Osteoblast (primary cell): ENCODE measurements around the gene JAK1. TPM values are rescaled to one million over a fixed set of nuclear protein-coding genes. Genes with fewer than 3 reads are reported as not detected.

ENCODE experiments used
- DNase-seq: peaks from one replicate; pipeline ENCODE4 v3.0.0; 2011; ENCODE audit warnings: low spot score, mixed read lengths; ENCODE audit not compliant: insufficient read length; ENCODE audit errors: missing footprints
- H2AFZ ChIP-seq: 2 replicates; pipeline ENCODE4 v1.6.0; 2011; ENCODE audit warnings: mild to moderate bottlenecking, low read length
- H3K27ac ChIP-seq: 2 replicates; pipeline ENCODE4 v1.5.1; 2011; ENCODE audit warnings: mild to moderate bottlenecking, low read depth, low read length, moderate library complexity
- H3K27me3 ChIP-seq: 2 replicates; pipeline ENCODE4 v1.6.0; 2012; ENCODE audit warnings: mild to moderate bottlenecking, control low read depth, inconsistent platforms, low read length, moderate library complexity; ENCODE audit not compliant: insufficient read depth
- H3K36me3 ChIP-seq: 2 replicates; pipeline ENCODE4 v1.5.1; 2011; ENCODE audit warnings: mild to moderate bottlenecking, low read length, control low read depth, moderate library complexity; ENCODE audit not compliant: insufficient read depth
- H3K4me1 ChIP-seq: 2 replicates; pipeline ENCODE4 v1.5.1; 2011; ENCODE audit warnings: mild to moderate bottlenecking, low read length, control low read depth, moderate library complexity; ENCODE audit not compliant: insufficient read depth
- H3K4me2 ChIP-seq: 2 replicates; pipeline ENCODE4 v1.6.0; 2011; ENCODE audit warnings: mild to moderate bottlenecking, low read length; ENCODE audit not compliant: insufficient read depth
- H3K4me3 ChIP-seq: fragments of 200-600 bp; sonication (generic); 3 replicates; pipeline ENCODE4 v1.5.1; 2012; ENCODE audit warnings: mild to moderate bottlenecking, low read length, inconsistent platforms; ENCODE audit not compliant: insufficient read depth
- H3K79me2 ChIP-seq: 2 replicates; pipeline ENCODE4 v1.6.0; 2012; ENCODE audit warnings: mild to moderate bottlenecking, low read length, control low read depth, inconsistent platforms; ENCODE audit not compliant: insufficient read depth
- H3K9me3 ChIP-seq: 2 replicates; pipeline ENCODE4 v1.5.1; 2011; ENCODE audit warnings: low read depth, low read length, control low read depth
- H4K20me1 ChIP-seq: 2 replicates; pipeline ENCODE4 v1.6.0; 2012; ENCODE audit warnings: mild to moderate bottlenecking, low read length, control low read depth; ENCODE audit not compliant: insufficient read depth
- CTCF ChIP-seq: IDR thresholded peaks from 2 replicates; pipeline ENCODE4 v1.5.1; 2011; ENCODE audit warnings: mild to moderate bottlenecking, low read depth, low read length, moderate library complexity; ENCODE audit errors: extremely low read depth
- total RNA-seq: library from RNA; depleted of rRNA; stranded (reverse); fragments of >200 nt; gene quantifications from 2 replicates; pipeline ENCODE4 v1.2.3, GENCODE V29; 2012

JAK1 gene
- total RNA-seq, 1 donor, result 197 TPM

DNA sequence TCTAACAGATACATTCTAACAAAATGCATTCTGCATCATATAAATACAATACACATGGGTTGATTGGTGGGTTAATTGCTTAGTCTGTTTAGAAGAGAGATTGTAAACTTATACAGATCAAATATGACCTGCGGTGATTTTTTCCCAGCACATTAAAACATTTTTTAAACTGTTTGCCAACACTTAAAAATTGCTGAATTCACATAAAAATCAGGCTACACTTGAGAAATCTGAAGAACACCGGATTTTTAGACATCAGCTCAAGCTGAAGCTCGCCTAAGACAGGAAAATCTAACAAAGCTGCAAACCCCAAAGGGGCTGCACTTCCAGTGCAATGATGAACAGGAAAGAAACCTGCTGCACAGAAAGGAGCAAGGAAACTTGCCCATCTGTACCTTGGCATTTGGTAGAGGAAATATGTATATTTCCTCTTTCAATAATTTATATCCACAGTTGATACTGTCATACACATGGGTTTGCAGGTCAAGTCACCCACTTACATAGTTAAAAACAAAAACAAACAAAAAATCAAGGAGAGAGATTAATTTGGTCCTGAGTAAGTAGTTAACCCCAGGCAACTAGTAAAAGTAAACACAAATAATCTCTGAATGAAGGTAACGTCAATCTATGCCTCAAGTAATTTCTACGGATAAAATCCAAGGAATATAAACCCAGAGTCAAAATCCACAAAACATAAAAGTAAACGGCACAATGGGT lies 30.4 kb upstream of the JAK1 start:
- Histone ChIP-seq H3K27ac (no peak overlapping the region), H4K20me1 (no peaks in the 10 kb centered on the region), H3K27me3 (no peaks in the 10 kb centered on the region), H3K4me2 (no peak overlapping the region), H3K4me3 (no peak overlapping the region), H2AFZ (no peak overlapping the region), H3K9me3 (no peaks in the 10 kb centered on the region), H3K4me1 (no peaks in the 10 kb centered on the region), H3K79me2 (no peaks in the 10 kb centered on the region), H3K36me3 (no peaks in the 10 kb centered on the region)
- DNase-seq, result no peak
- TF ChIP-seq CTCF, result no peak

- Histone ChIP-seq H4K20me1 (no peaks in the 10 kb centered on the region), H3K4me2 (no peak overlapping the region), H3K27ac (no peak overlapping the region), H3K79me2 (no peaks in the 10 kb centered on the region), H3K4me1 (no peaks in the 10 kb centered on the region), H2AFZ (no peak overlapping the region), H3K27me3 (no peaks in the 10 kb centered on the region), H3K9me3 (no peaks in the 10 kb centered on the region), H3K36me3 (no peaks in the 10 kb centered on the region), H3K4me3 (no peak overlapping the region)
- DNase-seq, result no peak
- no peak for TF ChIP-seq CTCF
Observed at GRCh38 chr1:64995316-64995715, 29.0 kb upstream of the JAK1 start.

DNA sequence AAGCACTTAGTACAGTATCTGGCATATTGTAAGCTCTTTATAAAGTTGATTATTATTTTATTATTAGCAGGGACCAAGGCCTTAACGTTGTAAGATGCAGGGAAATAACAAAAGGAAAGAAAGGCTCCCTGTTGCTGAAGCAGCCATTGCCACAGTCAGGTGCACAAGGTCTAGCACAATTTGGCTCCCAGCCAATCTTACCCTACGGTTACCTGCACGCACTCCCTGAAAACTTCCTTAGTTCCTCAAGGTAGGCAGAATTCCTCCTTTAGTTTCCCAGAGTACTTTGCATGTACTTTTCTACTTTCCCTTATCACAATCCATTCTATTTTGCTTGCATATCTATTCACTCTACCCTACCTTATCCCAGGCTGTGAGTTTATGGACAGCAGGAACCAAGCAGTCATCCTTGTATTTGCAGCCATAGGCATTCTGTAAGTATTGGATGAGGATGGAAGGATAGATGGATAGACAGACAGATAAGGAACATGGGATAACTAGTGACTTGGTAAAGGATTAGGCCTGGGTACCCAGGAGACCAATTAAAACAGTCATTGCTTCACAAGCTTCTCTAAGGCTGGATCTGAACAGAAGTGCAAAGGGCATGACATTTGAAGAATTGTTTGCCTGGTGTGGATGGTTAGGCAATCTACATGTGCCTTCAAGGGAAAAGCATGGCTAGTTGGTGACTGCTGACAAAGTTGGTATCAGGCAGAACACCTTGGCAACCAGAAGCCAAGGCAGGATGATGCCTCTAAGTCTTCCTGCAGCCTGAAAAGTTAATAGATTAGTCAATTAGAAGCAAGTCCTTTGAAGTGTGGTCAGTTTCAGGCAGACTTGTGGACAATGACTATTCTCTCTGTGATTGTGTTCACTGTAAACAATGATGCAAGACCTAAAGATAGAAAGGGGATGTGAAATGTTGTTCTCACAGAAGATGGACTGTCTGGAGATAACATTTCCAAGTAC lies 20.8 kb upstream of the JAK1 start:
- Histone ChIP-seq H3K36me3 (no peaks in the 10 kb centered on the region), H2AFZ (no peak overlapping the region)

More for the DNA sequence above, 20.8 kb upstream of the JAK1 start:
- Histone ChIP-seq H3K4me2 (no peak overlapping the region), H3K4me1 (peaks cover 4% of the 10 kb centered on the region), H3K79me2 (no peaks in the 10 kb centered on the region), H3K27me3 (no peaks in the 10 kb centered on the region), H3K4me3 (no peak overlapping the region), H4K20me1 (no peaks in the 10 kb centered on the region), H3K27ac (no peak overlapping the region), H3K9me3 (no peaks in the 10 kb centered on the region)
- TF ChIP-seq CTCF, result no peak
- DNase-seq, result no peak
